Stimulated activated naive B cell treated with anti-CD40 and anti-IgM and Interleukin-4, amounts not matched to agents 10 μg/mL and 1 μg/mL and 100 μg/mL, for 72 hours (primary cell): ENCODE data around the gene PALD1.

ENCODE experiments used
- ATAC-seq, 2 donors: fragments of 150-1000 bp; cut with Tn5 transposase; replicated peaks; 2 replicates each; pipeline ENCODE4 v1.10.0; 2021; ENCODE audit warnings: moderate library complexity in 1 of 2
- DNase-seq: peaks from one replicate; pipeline ENCODE4 v3.0.0; 2021
- H3K27ac Mint-ChIP-seq: one replicate; pipeline ENCODE4 v1.8.0; 2022; ENCODE audit warnings: mild to moderate bottlenecking, mixed read lengths
- H3K27me3 Mint-ChIP-seq, 2 donors: one replicate each; pipeline ENCODE4 v1.8.0; 2022; ENCODE audit warnings: mixed read lengths in 2 of 2
- H3K36me3 Mint-ChIP-seq, 2 donors: one replicate each; pipeline ENCODE4 v1.8.0; 2022; ENCODE audit warnings: mixed read lengths in 2 of 2, mild to moderate bottlenecking in 1 of 2
- H3K4me1 Mint-ChIP-seq, 2 donors: one replicate each; pipeline ENCODE4 v1.8.0; 2022; ENCODE audit warnings: mixed read lengths in 2 of 2, mild to moderate bottlenecking in 1 of 2
- H3K4me3 Mint-ChIP-seq, 2 donors: one replicate each; pipeline ENCODE4 v1.8.0; 2022; ENCODE audit warnings: mild to moderate bottlenecking in 2 of 2, mixed read lengths in 2 of 2, moderate library complexity in 1 of 2
- H3K9me3 Mint-ChIP-seq, 2 donors: one replicate each; pipeline ENCODE4 v1.8.0; 2022; ENCODE audit warnings: mixed read lengths in 2 of 2, mild to moderate bottlenecking in 1 of 2

Gene PALD1

GRCh38 chr10:70615784-70616522 lies 137.4 kb downstream of the PALD1 start:
- ATAC-seq (no peak), DNase-seq (no peak)
- Mint-ChIP-seq H3K4me1 (peaks cover 0 to 8% of the 10 kb centered on the region in 2 donors), H3K36me3 (no peaks in the 10 kb centered on the region), H3K27ac (no peak overlapping the region), H3K27me3 (peaks cover 25 to 30% of the 10 kb centered on the region in 2 donors), H3K4me3 (no peak overlapping the region), H3K9me3 (peaks cover 9% of the 10 kb centered on the region in 2 donors)

GRCh38 chr10:70616761-70617160 lies 138.2 kb downstream of the PALD1 start:
- H3K36me3 Mint-ChIP-seq, result no peaks in the 10 kb centered on the region
- peaks cover 0 to 8% of the 10 kb centered on the region in 2 donors for H3K4me1 Mint-ChIP-seq
- H3K4me3 Mint-ChIP-seq, result no peak overlapping the region
- no peak overlapping the region for H3K27ac Mint-ChIP-seq
- no peak for DNase-seq
- peaks cover 25 to 30% of the 10 kb centered on the region in 2 donors for H3K27me3 Mint-ChIP-seq
- ATAC-seq, result no peak
- H3K9me3 Mint-ChIP-seq, result peaks cover 9 to 12% of the 10 kb centered on the region in 2 donors
